BLaER1 (cell line): ENCODE results near the gene EGF.

Source experiments
- H3K27ac ChIP-seq: shearing (Covaris generic); formaldehyde crosslinking; 2 replicates; pipeline ENCODE4 v1.8.1; 2022
- H3K27me3 ChIP-seq: shearing (Covaris generic); formaldehyde crosslinking; 2 replicates; pipeline ENCODE4 v1.8.1; 2022
- H3K36me3 ChIP-seq: shearing (Covaris generic); formaldehyde crosslinking; 2 replicates; pipeline ENCODE4 v1.8.1; 2022
- H3K4me1 ChIP-seq: shearing (Covaris generic); formaldehyde crosslinking; 2 replicates; pipeline ENCODE4 v1.8.1; 2022
- H3K4me2 ChIP-seq: shearing (Covaris generic); formaldehyde crosslinking; 2 replicates; pipeline ENCODE4 v1.8.1; 2022
- H3K4me3 ChIP-seq: shearing (Covaris generic); formaldehyde crosslinking; 2 replicates; pipeline ENCODE4 v1.8.1; 2022
- H3K9ac ChIP-seq: shearing (Covaris generic); formaldehyde crosslinking; 2 replicates; pipeline ENCODE4 v1.8.1; 2022
- H3K9me3 ChIP-seq: shearing (Covaris generic); formaldehyde crosslinking; 2 replicates; pipeline ENCODE4 v1.8.1; 2022
- H4K20me1 ChIP-seq: shearing (Covaris generic); formaldehyde crosslinking; 2 replicates; pipeline ENCODE4 v1.8.1; 2022
- Cebpa-rat ChIP-seq: shearing (Covaris generic); IDR thresholded peaks from 2 replicates; pipeline ENCODE4 v1.8.1; 2022

The EGF gene

DNA sequence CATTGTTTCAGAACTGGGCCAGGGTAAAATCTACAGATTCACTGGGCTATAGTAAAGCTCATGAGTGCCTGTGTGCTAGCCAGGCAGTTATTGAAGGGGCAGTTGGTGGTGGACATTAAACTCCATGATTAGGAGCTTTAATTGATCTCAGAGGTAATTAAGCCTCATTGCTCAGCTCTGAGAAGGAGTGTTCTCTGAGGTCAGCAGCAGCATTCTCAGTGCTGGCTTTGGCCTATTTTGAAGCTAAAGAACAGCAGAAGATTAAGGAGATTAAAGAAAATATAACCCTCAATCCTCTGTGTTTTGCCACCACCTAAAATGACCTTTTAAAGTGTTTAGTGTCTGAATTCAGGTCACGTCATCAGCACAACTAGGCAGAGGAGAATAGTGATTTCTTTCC, 42.5 kb downstream of the EGF start:
- Histone ChIP-seq H3K4me1 (no peaks in the 10 kb centered on the region), H4K20me1 (no peaks in the 10 kb centered on the region), H3K27ac (no peak overlapping the region), H3K4me2 (no peak overlapping the region), H3K9ac (no peak overlapping the region), H3K4me3 (no peak overlapping the region), H3K36me3 (no peaks in the 10 kb centered on the region), H3K9me3 (no peaks in the 10 kb centered on the region), H3K27me3 (no peaks in the 10 kb centered on the region)
- no peak for TF ChIP-seq Cebpa-rat

DNA sequence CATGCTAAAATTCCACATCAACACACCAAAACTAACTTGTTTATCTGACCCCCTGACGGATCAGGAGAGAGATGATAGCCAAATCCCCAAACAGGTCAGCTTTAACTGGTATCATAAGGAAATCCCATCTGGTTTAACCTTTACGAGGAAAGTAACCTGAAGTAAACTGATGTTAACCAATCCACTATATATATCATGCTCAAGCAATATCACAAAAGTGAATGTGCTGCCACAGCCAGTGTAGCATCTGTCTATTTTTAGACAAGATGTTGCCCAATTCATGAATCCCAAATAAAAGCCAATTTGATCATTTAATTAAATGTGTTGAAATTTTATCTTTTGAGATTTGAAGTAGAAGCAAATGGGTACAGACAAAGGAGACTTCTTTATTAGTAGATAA, 44.5 kb downstream of the EGF start:
- Histone ChIP-seq H3K4me1 (no peaks in the 10 kb centered on the region), H3K27ac (no peak overlapping the region), H3K27me3 (no peaks in the 10 kb centered on the region), H3K36me3 (no peaks in the 10 kb centered on the region), H4K20me1 (no peaks in the 10 kb centered on the region), H3K9me3 (no peaks in the 10 kb centered on the region), H3K4me2 (no peak overlapping the region), H3K9ac (no peak overlapping the region), H3K4me3 (no peak overlapping the region)
- no peak for TF ChIP-seq Cebpa-rat

DNA sequence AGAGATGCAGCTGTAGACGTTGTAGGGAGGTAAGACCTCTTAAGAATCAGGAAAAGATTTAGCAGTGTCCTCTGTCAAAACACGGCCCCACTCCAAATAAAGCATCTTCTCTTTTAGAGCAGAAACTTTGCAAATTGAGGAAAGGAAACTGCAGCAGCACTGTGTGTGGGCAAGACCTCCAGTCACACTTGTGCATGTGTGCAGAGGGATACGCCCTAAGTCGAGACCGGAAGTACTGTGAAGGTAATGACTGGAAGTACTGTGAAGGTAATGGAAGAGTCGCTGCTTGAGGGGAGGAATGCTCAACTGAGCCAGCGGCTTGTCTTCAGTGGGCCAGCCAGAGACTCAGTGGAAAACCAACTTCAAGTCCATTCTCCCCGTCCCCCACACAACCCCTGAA, 46.5 kb downstream of the EGF start:
- Histone ChIP-seq H3K36me3 (no peaks in the 10 kb centered on the region), H3K4me3 (no peak overlapping the region), H3K4me1 (no peaks in the 10 kb centered on the region), H3K27me3 (no peaks in the 10 kb centered on the region), H4K20me1 (no peaks in the 10 kb centered on the region), H3K27ac (no peak overlapping the region), H3K9ac (no peak overlapping the region), H3K9me3 (no peaks in the 10 kb centered on the region), H3K4me2 (no peak overlapping the region)
- TF ChIP-seq Cebpa-rat = no peak

DNA sequence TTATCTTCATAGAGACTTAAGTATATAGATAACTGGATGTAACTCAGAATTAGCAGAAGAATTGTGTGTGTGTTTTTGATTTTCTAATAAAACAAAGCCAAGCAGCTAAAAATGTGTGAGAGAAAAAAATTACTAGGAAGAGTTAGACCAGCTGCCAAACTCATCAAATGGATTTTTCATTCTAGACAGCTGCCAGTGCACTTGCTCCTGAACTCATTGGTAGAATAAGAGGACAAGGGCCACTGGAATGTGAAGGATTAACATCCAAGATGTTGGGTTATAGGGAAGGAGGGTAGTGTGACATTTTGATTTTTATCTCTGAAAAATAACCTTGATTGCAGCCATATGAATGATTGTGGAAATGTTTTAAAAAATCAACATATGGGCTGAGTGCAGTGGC, 49.7 kb downstream of the EGF start:
- no peak for TF ChIP-seq Cebpa-rat

DNA sequence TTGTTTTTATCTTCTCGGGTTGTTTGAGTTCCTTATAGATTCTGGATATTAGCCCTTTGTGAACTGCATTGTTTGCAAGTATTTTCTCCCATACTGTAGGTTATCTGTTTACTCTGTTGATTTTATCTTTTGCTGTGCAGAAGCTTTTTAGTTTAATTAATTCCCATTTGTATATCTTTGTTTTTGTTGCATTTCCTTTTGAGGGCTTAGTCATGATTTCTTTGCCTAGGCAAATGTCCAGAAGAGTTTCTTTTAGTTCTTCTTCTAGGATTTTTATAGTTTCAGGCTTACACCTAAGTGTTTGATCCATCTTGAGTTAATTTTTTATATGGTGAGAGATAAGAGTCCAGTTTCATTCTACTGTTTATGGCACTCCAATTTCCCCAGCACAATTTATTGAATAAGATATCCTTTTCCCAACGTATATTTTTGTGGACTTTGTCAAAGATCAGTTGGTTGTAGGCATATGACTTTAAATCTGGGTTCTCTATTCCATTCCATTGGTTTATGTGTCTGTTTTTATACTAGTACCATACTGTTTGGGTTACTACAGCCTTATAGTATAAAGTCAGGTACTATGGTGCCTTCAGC, 54.3 kb downstream of the EGF start:
- H3K4me3 ChIP-seq = no peak overlapping the region
- TF ChIP-seq Cebpa-rat = no peak
- peaks cover 11% of the 10 kb centered on the region for H3K4me1 ChIP-seq
- no peaks in the 10 kb centered on the region for H3K9me3 ChIP-seq
- H3K27ac ChIP-seq = no peak overlapping the region
- H3K36me3 ChIP-seq = no peaks in the 10 kb centered on the region
- no peak overlapping the region for H3K9ac ChIP-seq
- no peaks in the 10 kb centered on the region for H3K27me3 ChIP-seq
- H4K20me1 ChIP-seq = no peaks in the 10 kb centered on the region
- no peak overlapping the region for H3K4me2 ChIP-seq

More for the DNA sequence above, 49.7 kb downstream of the EGF start:
- H3K4me2 ChIP-seq = no peak overlapping the region
- H3K27ac ChIP-seq = no peak overlapping the region
- no peaks in the 10 kb centered on the region for H3K27me3 ChIP-seq
- no peaks in the 10 kb centered on the region for H4K20me1 ChIP-seq
- no peaks in the 10 kb centered on the region for H3K9me3 ChIP-seq
- no peaks in the 10 kb centered on the region for H3K4me1 ChIP-seq
- no peaks in the 10 kb centered on the region for H3K36me3 ChIP-seq
- no peak overlapping the region for H3K9ac ChIP-seq
- no peak overlapping the region for H3K4me3 ChIP-seq

DNA sequence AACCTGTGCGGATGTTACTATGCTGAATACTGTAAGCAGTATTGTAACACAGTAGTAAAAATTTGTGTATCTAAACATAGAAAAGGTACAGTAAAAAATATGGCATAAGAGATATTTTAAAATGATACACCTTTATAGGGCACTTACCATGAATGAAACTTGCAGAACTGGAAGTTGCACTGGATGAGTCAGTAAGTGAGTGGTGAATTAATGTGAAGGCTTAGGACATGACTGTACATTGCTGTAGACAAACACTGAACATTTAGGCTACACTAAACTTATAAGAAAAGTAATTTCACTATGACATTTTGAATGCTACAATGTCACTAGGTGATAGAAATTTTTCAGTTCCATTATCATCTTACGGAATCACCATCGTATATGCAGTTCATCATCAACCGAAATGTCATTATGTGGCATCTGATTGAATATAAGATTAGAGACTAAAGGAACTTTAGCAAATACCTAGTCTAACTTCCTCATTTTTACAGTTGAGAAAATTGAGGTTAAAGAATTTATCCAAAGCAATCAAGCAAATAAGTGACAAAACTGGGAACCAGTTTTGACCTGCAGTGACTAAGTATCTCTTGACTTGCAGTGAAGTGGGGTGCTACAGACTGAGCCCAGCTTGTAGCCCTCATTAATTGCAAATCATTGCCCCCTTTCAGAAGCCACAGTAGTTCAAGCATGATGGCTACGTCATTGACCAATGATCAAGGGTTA, 55.3 kb downstream of the EGF start:
- Histone ChIP-seq H3K4me2 (no peak overlapping the region), H3K9me3 (no peaks in the 10 kb centered on the region), H4K20me1 (no peaks in the 10 kb centered on the region), H3K27ac (no peak overlapping the region), H3K36me3 (no peaks in the 10 kb centered on the region), H3K4me3 (no peak overlapping the region), H3K4me1 (peaks cover 11% of the 10 kb centered on the region), H3K9ac (no peak overlapping the region), H3K27me3 (no peaks in the 10 kb centered on the region)
- no peak for TF ChIP-seq Cebpa-rat

DNA sequence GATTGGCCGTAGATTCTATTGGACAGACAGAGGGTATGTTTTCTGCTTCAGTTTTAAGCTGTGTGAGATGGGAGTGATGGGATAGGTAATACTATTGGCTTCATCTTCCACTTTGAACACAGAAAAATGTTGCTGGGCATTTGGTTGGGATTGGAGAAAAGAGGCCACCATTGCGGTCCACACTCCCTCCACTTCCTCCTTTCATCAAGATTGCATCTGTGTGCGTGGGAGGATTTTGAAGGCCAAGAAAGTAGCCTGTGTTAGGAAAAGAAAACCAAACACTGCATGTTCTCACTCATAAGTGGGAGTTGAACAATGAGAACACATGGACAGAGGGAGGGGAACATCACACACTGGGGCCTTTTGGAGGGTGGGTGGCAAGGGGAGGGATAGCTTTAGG, 56.4 kb downstream of the EGF start:
- Histone ChIP-seq H4K20me1 (no peaks in the 10 kb centered on the region), H3K36me3 (no peaks in the 10 kb centered on the region), H3K27ac (no peak overlapping the region), H3K27me3 (no peaks in the 10 kb centered on the region), H3K9ac (no peak overlapping the region), H3K4me1 (peaks cover 11% of the 10 kb centered on the region), H3K9me3 (no peaks in the 10 kb centered on the region), H3K4me2 (no peak overlapping the region), H3K4me3 (no peak overlapping the region)
- TF ChIP-seq Cebpa-rat = no peak

DNA sequence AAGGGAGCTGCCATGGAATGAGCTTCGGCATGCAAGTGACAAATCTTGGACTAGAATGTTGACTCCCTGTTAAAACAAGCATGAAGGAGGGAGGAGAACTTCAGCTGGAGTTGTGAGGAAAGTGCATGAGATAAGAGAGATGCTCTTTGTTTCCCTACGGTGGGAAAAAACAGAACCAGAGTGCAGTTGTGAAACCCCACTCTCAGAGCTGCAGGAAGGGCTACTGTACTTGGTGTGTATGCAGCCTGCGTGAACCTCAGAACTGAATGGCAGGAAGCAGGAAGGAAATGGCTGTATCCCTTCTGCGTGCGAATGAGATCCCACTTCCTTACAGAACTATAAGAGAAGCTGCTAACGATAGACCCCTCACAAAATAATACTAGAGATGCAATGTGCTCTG, 57.2 kb downstream of the EGF start:
- Histone ChIP-seq H3K4me2 (peak overlapping the region; percentile 66), H3K4me1 (peaks cover 11% of the 10 kb centered on the region), H3K36me3 (no peaks in the 10 kb centered on the region), H3K9ac (no peak overlapping the region), H3K9me3 (no peaks in the 10 kb centered on the region), H3K27ac (peak overlapping the region; percentile 1; the same call in 1 of the 2 replicates), H3K4me3 (no peak overlapping the region; the same call in 1 of the 2 replicates), H3K27me3 (no peaks in the 10 kb centered on the region), H4K20me1 (no peaks in the 10 kb centered on the region)
- no peak for TF ChIP-seq Cebpa-rat

DNA sequence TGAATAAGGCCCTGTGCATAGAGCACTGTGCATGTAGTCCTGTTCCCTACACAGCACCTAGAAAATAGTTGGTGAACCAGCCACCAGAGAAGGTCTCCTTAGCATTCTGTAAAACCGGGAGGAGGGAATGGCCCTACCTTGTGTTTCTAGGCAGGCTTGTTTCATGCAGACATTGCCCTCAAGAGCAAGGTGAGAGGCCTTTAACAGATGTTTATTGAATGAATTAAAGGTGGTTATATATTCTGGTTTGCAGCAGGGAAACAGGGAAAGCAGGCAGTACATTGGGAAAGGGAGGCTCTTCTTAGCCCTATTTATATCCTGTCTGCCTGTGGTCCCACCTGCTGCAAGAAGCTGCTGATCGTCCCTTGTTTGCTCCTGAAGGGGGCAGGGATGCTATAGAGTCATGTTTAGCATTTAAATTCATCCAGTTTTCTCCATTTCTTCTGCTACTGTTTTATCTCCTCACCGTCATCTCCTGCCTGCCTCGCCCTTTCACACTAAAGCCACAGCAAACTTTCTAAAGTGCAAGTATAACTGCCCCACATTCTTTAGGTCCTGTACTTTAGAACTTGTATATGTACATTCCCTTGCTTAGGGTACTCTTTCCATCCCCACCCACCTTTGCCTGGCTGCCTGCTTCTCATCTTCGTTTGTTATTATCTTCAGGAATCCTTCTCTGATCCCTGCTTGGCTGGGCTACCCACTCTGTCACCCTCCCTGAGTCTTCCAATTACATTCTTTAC, 60.3 kb downstream of the EGF start:
- Histone ChIP-seq H3K36me3 (no peaks in the 10 kb centered on the region), H4K20me1 (no peaks in the 10 kb centered on the region), H3K4me2 (no peak overlapping the region), H3K4me3 (no peak overlapping the region), H3K9ac (no peak overlapping the region), H3K9me3 (no peaks in the 10 kb centered on the region), H3K4me1 (peaks cover 11% of the 10 kb centered on the region), H3K27me3 (no peaks in the 10 kb centered on the region), H3K27ac (no peak overlapping the region)
- TF ChIP-seq Cebpa-rat = no peak

DNA sequence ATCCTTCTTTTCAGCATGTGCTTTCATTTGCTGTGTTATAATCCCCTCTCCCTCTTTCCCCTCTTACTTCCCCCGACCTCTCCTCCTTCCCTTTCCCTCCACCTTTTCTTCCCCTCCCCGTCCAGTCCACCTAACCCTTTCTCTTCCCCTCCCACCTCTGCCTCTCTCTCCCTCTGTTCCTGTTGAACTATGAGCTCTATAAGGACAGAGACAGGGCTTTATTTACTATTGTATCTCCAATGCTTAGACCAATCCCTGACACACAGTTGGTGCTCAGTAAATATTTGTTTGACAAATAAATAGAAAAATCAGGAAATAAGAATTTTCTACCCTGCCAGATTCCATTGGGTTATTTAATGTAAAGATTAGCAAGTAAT, 60.8 kb downstream of the EGF start:
- no peak overlapping the region for H3K4me3 ChIP-seq
- no peak overlapping the region for H3K4me2 ChIP-seq
- H3K36me3 ChIP-seq = no peaks in the 10 kb centered on the region
- no peaks in the 10 kb centered on the region for H3K9me3 ChIP-seq
- H3K27me3 ChIP-seq = no peaks in the 10 kb centered on the region
- no peak overlapping the region for H3K9ac ChIP-seq
- TF ChIP-seq Cebpa-rat = no peak
- H3K4me1 ChIP-seq = peaks cover 11% of the 10 kb centered on the region
- no peaks in the 10 kb centered on the region for H4K20me1 ChIP-seq
- H3K27ac ChIP-seq = no peak overlapping the region
